HG02973 (cell line): ENCODE data around the gene CDC25A.
A peak's percentile ranks its signal among the peaks of the same experiment; 100 is the strongest.

Source experiments
- ATAC-seq: cut with Tn5 transposase; IDR thresholded peaks from one replicate; pipeline ENCODE4 v1.9.1; 2021; ENCODE audit warnings: moderate library complexity; ENCODE audit not compliant: unreplicated experiment

CDC25A gene

GRCh38 chr3:48112108-48112791, 76.0 kb downstream of the CDC25A start:
- ATAC-seq, result peak; percentile 88

- ATAC-seq, result no peak
Observed at GRCh38 chr3:48110463-48110862, 77.8 kb downstream of the CDC25A start.

- ATAC-seq, result no peak
Observed at GRCh38 chr3:48107227-48107626, 81.0 kb downstream of the CDC25A start.
